ENCODE measurements around the gene RNF213.

RNF213 gene

DNA sequence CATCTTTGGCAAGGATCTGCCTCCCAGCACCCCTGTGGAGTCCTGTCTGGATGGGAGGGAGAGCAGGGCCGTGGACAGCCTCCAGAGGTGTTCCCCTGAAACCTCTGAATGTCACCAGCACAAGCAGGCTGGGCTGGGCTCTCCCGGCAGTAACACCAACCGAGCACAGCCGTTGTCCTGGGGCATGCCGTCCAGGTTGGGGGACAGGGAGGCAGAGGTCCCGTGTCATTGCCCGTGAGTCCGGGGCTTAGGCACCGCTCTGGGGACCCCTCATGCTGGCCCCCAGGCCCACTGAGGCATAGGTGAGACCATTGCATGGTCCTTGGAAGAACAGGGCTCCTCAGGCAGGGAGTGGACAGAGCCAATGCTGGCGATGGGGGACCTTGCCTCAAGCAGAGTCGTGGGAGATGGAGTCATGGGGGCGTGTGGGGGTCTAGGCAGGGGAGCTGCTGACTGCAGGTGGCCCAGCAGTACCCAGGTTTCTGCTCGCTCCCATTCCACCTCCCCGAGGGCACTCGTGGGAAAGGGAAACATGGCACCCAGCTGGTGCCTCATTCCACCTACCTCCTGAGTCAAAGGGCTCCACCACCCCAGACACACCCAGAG, 171.8 kb downstream of the RNF213 start:
- no peaks in the 10 kb centered on the region for H3F3A ChIP-seq (ENCODE audit: insufficient read depth, low read length)
- H3K4me3 ChIP-seq (ENCODE audit: low read depth, low read length, poor library complexity, severe bottlenecking), result no peak overlapping the region
- H3K27me3 ChIP-seq (ENCODE audit: insufficient read depth, low read length), result peaks cover 5% of the 10 kb centered on the region; the same call in 1 of the 2 replicates
- TF ChIP-seq EZH2 (IDR thresholded peaks at IDR 0.05; ENCODE audit: borderline replicate concordance, low read length), result no peak
- TF ChIP-seq, protein P1, sequence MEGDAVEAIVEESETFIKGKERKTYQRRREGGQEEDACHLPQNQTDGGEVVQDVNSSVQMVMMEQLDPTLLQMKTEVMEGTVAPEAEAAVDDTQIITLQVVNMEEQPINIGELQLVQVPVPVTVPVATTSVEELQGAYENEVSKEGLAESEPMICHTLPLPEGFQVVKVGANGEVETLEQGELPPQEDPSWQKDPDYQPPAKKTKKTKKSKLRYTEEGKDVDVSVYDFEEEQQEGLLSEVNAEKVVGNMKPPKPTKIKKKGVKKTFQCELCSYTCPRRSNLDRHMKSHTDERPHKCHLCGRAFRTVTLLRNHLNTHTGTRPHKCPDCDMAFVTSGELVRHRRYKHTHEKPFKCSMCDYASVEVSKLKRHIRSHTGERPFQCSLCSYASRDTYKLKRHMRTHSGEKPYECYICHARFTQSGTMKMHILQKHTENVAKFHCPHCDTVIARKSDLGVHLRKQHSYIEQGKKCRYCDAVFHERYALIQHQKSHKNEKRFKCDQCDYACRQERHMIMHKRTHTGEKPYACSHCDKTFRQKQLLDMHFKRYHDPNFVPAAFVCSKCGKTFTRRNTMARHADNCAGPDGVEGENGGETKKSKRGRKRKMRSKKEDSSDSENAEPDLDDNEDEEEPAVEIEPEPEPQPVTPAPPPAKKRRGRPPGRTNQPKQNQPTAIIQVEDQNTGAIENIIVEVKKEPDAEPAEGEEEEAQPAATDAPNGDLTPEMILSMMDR (IDR thresholded peaks at IDR 0.05; ENCODE audit: low read length), result no peak
- no peaks in the 10 kb centered on the region for H3K9me3 ChIP-seq (ENCODE audit: low read length)
- no peaks in the 10 kb centered on the region for H4K20me1 ChIP-seq (ENCODE audit: insufficient read depth, low read length)
- no peaks in the 10 kb centered on the region for H3K4me1 ChIP-seq (ENCODE audit: insufficient read depth, low read length, severe bottlenecking)
- no peak overlapping the region for H3K27ac ChIP-seq (ENCODE audit: low read depth, low read length, poor library complexity, severe bottlenecking)
- no peaks in the 10 kb centered on the region for H3K79me2 ChIP-seq (ENCODE audit: insufficient read depth, low read length)
- no peak overlapping the region for H3K4me2 ChIP-seq (ENCODE audit: low read length)
- H3K9me2 ChIP-seq (ENCODE audit: low read depth, low read length), result no peaks in the 10 kb centered on the region
- H2AFZ ChIP-seq (ENCODE audit: low read length), result no peak overlapping the region
- H3K9ac ChIP-seq (ENCODE audit: low read length), result no peak overlapping the region
- no peaks in the 10 kb centered on the region for H3K36me3 ChIP-seq (ENCODE audit: insufficient read depth, low read length)

DNA sequence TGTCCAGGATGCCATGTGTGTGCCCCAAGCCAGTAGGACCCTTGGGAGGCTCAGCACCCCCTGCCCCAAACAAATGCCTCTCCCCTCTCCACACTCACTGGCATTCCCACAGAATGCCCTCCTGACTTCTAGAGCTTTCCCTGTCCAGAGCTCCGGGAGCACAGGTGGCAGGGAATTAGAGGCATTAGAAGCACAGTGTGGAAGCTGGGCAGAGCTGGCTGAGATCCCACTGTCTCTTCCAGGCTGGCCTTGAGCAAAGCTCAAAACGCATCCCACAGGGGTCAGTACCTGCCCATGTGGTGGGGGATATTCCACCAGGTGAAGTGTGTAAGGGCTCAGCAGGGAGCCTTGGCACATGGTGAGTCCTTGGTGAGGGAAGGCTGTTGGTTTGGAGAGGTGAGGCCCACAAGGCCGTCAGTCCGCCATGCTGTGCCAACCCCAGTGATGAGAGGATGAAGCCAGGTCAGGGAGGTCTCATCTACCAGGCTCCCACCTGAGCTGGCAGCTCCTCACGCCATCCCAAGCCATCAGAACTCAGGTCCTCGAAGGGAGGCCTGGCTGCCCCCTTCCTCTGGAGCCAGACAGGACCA, 172.4 kb downstream of the RNF213 start:
- TF ChIP-seq, protein P1 (IDR thresholded peaks at IDR 0.05; ENCODE audit: low read length), result no peak
- no peak for TF ChIP-seq EZH2 (IDR thresholded peaks at IDR 0.05; ENCODE audit: borderline replicate concordance, low read length)
- Histone ChIP-seq H3K27me3 (ENCODE audit: insufficient read depth, low read length) (peaks cover 5% of the 10 kb centered on the region; the same call in 1 of the 2 replicates), H3K9me2 (ENCODE audit: low read depth, low read length) (no peaks in the 10 kb centered on the region), H3K4me1 (ENCODE audit: insufficient read depth, low read length, severe bottlenecking) (no peaks in the 10 kb centered on the region), H3K4me2 (ENCODE audit: low read length) (no peak overlapping the region), H2AFZ (ENCODE audit: low read length) (no peak overlapping the region), H4K20me1 (ENCODE audit: insufficient read depth, low read length) (no peaks in the 10 kb centered on the region), H3F3A (ENCODE audit: insufficient read depth, low read length) (no peaks in the 10 kb centered on the region), H3K36me3 (ENCODE audit: insufficient read depth, low read length) (no peaks in the 10 kb centered on the region), H3K9ac (ENCODE audit: low read length) (no peak overlapping the region), H3K4me3 (ENCODE audit: low read depth, low read length, poor library complexity, severe bottlenecking) (no peak overlapping the region), H3K79me2 (ENCODE audit: insufficient read depth, low read length) (no peaks in the 10 kb centered on the region), H3K27ac (ENCODE audit: low read depth, low read length, poor library complexity, severe bottlenecking) (no peak overlapping the region), H3K9me3 (ENCODE audit: low read length) (no peaks in the 10 kb centered on the region)

DNA sequence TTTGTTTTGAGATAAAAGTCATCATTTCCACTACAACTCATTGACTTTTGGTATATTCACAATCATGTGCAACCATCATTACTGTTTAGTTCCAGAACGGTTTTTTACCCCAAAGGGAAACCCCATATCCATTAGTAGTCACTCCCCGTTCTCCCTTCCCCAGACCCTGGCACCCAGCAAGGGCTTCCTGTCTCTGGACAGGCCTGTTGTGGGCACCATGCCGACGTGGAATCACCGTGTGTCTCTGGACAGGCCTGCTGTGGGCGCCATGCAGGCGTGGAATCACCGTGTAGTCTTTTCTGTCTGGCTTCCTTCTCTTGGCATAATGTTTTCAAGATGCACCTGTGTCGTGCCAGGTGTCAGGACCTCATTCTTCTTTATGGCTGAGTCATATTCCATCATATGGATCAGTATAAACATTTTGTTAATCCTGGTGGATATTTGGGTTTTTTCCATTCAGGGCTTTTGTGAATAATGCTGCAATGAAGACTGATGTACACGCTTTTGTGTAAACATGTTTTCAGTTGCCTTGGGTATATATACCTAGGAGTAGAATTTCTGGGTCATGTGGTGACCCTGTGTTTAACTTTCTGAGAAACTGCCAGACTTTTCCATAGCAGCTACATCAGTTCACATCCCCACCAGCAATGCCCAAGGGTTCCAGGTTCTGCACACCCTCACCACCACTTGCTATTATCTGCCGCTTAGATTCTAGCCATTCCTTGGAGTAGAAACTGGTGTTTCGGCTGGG, 173.4 kb downstream of the RNF213 start:
- Histone ChIP-seq H3K27ac (ENCODE audit: low read depth, low read length, poor library complexity, severe bottlenecking) (no peak overlapping the region), H3K9me3 (ENCODE audit: low read length) (no peaks in the 10 kb centered on the region), H3K9me2 (ENCODE audit: low read depth, low read length) (no peaks in the 10 kb centered on the region), H3K4me3 (ENCODE audit: low read depth, low read length, poor library complexity, severe bottlenecking) (no peak overlapping the region), H3K79me2 (ENCODE audit: insufficient read depth, low read length) (no peaks in the 10 kb centered on the region), H3K36me3 (ENCODE audit: insufficient read depth, low read length) (no peaks in the 10 kb centered on the region), H2AFZ (ENCODE audit: low read length) (no peak overlapping the region), H3K9ac (ENCODE audit: low read length) (no peak overlapping the region), H3F3A (ENCODE audit: insufficient read depth, low read length) (no peaks in the 10 kb centered on the region), H3K27me3 (ENCODE audit: insufficient read depth, low read length) (peaks cover 9% of the 10 kb centered on the region), H3K4me1 (ENCODE audit: insufficient read depth, low read length, severe bottlenecking) (no peaks in the 10 kb centered on the region), H3K4me2 (ENCODE audit: low read length) (no peak overlapping the region), H4K20me1 (ENCODE audit: insufficient read depth, low read length) (no peaks in the 10 kb centered on the region)
- TF ChIP-seq, protein P1 (IDR thresholded peaks at IDR 0.05; ENCODE audit: low read length), result no peak
- no peak for TF ChIP-seq EZH2 (IDR thresholded peaks at IDR 0.05; ENCODE audit: borderline replicate concordance, low read length)
